Chondrocyte (in vitro differentiated cells): ENCODE measurements around the gene ZFYVE9. TPM values are rescaled to one million over a fixed set of nuclear protein-coding genes. Genes with fewer than 3 reads are reported as not detected.
"Not testable (repeated sequence)": the region's sequence is repeated elsewhere in the genome, so short reads cannot be mapped to it uniquely, and the experiment has no call there.

Source experiments
- DNase-seq: peaks from one replicate; pipeline ENCODE4 v3.0.0; 2021; ENCODE audit warnings: mixed read lengths, low spot score
- H3K27ac Mint-ChIP-seq: one replicate; pipeline ENCODE4 v1.8.0; 2021; ENCODE audit warnings: mild to moderate bottlenecking, moderate library complexity, mixed read lengths; ENCODE audit not compliant: unreplicated experiment
- H3K27me3 Mint-ChIP-seq: 2 replicates; pipeline ENCODE4 v1.8.0; 2021; ENCODE audit warnings: low read depth, mixed read lengths
- H3K36me3 Mint-ChIP-seq: 2 replicates; pipeline ENCODE4 v1.8.0; 2021; ENCODE audit warnings: low read depth, mixed read lengths
- H3K4me1 Mint-ChIP-seq: 2 replicates; pipeline ENCODE4 v1.8.0; 2021; ENCODE audit warnings: low read depth, mild to moderate bottlenecking, mixed read lengths
- H3K4me3 Mint-ChIP-seq: one replicate; pipeline ENCODE4 v1.8.0; 2021; ENCODE audit warnings: mild to moderate bottlenecking, moderate library complexity, mixed read lengths; ENCODE audit not compliant: unreplicated experiment
- H3K9me3 Mint-ChIP-seq: 2 replicates; pipeline ENCODE4 v1.8.0; 2021; ENCODE audit warnings: low read depth, mixed read lengths
- CTCF ChIP-seq: fragments of 200-600 bp; sonication (generic); IDR thresholded peaks from 2 replicates; pipeline ENCODE4 v1.5.0; 2021; ENCODE audit warnings: antibody characterized with exemption, mild to moderate bottlenecking, moderate library complexity
- long read RNA-seq: library from polyadenylated mRNA; stranded (forward); transcript quantifications from one replicate; pipeline ENCODE4 v2.0.0, GENCODE V29; 2021
- total RNA-seq: library from RNA; stranded (reverse); gene quantifications from 3 replicates; pipeline ENCODE4 v1.2.1, GENCODE V29; 2021

The ZFYVE9 gene
- 20.7 to 21.6 TPM (median 20.9 TPM) in 3 replicates for total RNA-seq
- long read RNA-seq, full-length matches to known transcripts, result 3 of 7 reads
- long read RNA-seq, partial matches to known transcripts, result 4 of 7 reads
- long read RNA-seq, other reads (novel, unspliced or antisense), result 0 of 7 reads

- Mint-ChIP-seq H3K36me3 (no peaks in the 10 kb centered on the region), H3K27me3 (no peaks in the 10 kb centered on the region), H3K4me1 (peaks cover 32% of the 10 kb centered on the region), H3K4me3 (peak within 1 kb of the TSS; percentile 84), H3K27ac (peak within 1 kb of the TSS; percentile 95), H3K9me3 (no peaks in the 10 kb centered on the region)
- peak; percentile 83 for TF ChIP-seq CTCF
- no peak for DNase-seq
Measured at GRCh38 chr1:52141513-52142219, at the start of gene ZFYVE9. Gene ZFYVE9 (plus strand): TSS chr1:52142089. CDS start chr1:52233207, 91,118 bp downstream.

GRCh38 chr1:52094300-52094699, 47.6 kb upstream of the ZFYVE9 start:
- H3K4me1 Mint-ChIP-seq, H3K27me3 Mint-ChIP-seq, DNase-seq, H3K4me3 Mint-ChIP-seq, H3K9me3 Mint-ChIP-seq, H3K27ac Mint-ChIP-seq: not testable (repeated sequence)
- H3K36me3 Mint-ChIP-seq, result peaks cover 18% of the 10 kb centered on the region

GRCh38 chr1:52096216-52096615, 45.7 kb upstream of the ZFYVE9 start:
- Mint-ChIP-seq H3K4me1 (no peaks in the 10 kb centered on the region), H3K9me3 (no peaks in the 10 kb centered on the region), H3K36me3 (peaks cover 5% of the 10 kb centered on the region), H3K27me3 (no peaks in the 10 kb centered on the region), H3K27ac (no peak overlapping the region), H3K4me3 (no peak overlapping the region)
- no peak for DNase-seq
- TF ChIP-seq CTCF, result no peak

- Mint-ChIP-seq H3K4me1 (no peaks in the 10 kb centered on the region), H3K9me3 (no peaks in the 10 kb centered on the region), H3K4me3 (no peak overlapping the region), H3K27ac (no peak overlapping the region), H3K27me3 (no peaks in the 10 kb centered on the region), H3K36me3 (no peaks in the 10 kb centered on the region)
- no peak for TF ChIP-seq CTCF
- DNase-seq, result no peak
Measured at GRCh38 chr1:52098139-52098871, 43.6 kb upstream of the ZFYVE9 start.

DNA sequence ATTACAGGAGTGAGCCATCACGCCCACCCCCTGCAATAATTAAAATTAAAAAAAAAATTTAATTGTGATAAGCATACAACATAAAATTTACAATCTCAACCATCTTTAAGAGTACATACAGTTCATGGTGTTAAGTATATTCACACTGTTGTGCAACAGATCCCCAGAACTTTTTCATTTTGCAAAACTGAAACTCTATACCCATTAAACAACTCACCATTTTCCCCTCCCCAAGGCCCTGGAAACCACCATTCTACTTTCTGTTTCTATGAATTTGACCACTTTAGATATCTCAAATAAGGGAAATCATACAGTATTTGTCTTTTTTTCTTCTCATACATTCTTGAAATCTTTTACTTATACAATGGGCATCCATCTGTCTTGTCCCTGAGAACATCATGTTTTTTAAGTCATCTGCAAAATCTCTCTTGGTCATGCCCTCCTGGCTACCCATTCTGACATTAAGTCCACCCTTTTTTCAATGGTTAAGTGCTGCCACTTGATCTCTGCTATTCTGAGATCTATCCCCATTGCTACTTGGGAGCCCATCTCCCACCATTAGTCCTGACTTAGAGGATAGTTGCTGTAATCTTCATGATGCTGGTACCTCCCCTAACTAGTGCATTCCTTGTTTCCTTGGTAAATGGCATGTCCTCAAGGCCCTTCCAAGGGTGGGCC, 39.4 kb upstream of the ZFYVE9 start:
- no peak overlapping the region for H3K27ac Mint-ChIP-seq
- TF ChIP-seq CTCF, result no peak
- H3K4me3 Mint-ChIP-seq, result no peak overlapping the region
- no peaks in the 10 kb centered on the region for H3K27me3 Mint-ChIP-seq
- no peak for DNase-seq
- no peaks in the 10 kb centered on the region for H3K9me3 Mint-ChIP-seq
- no peaks in the 10 kb centered on the region for H3K4me1 Mint-ChIP-seq
- no peaks in the 10 kb centered on the region for H3K36me3 Mint-ChIP-seq
